RWPE2 (cell line): ENCODE results near the gene KASH5.
A peak's percentile ranks its signal among the peaks of the same experiment; 100 is the strongest.

Source experiments
- ATAC-seq: fragments of 200-7000 bp; cut with Tn5 transposase; 3 replicates; pipeline ENCODE4 v1.9.1; 2021; ENCODE audit warnings: low read depth
- DNase-seq: peaks from one replicate; pipeline ENCODE4 v3.0.0-alpha.2; 2020; ENCODE audit warnings: low spot score
- H3K27ac ChIP-seq: fragments of 450-650 bp; 2 replicates; pipeline ENCODE4 v1.5.1; 2017; ENCODE audit warnings: mild to moderate bottlenecking; ENCODE audit not compliant: poor library complexity, severe bottlenecking
- H3K27me3 ChIP-seq: fragments of 250-450 bp; sonication (Bioruptor Pico); 2 replicates; pipeline ENCODE4 v1.5.1; 2021; ENCODE audit warnings: mild to moderate bottlenecking, moderate library complexity; ENCODE audit not compliant: insufficient read depth, poor library complexity, severe bottlenecking
- H3K36me3 ChIP-seq: fragments of 250-450 bp; sonication (Bioruptor Pico); 2 replicates; pipeline ENCODE4 v1.5.1; 2020; ENCODE audit warnings: low read depth, mild to moderate bottlenecking, moderate library complexity
- H3K4me1 ChIP-seq: fragments of 250-450 bp; sonication (Bioruptor Pico); 2 replicates; pipeline ENCODE4 v1.5.1; 2021; ENCODE audit warnings: mild to moderate bottlenecking, moderate library complexity; ENCODE audit not compliant: insufficient read depth, poor library complexity, severe bottlenecking
- H3K4me3 ChIP-seq: fragments of 250-450 bp; sonication (Bioruptor Pico); 2 replicates; pipeline ENCODE4 v1.5.1; 2021; ENCODE audit warnings: mild to moderate bottlenecking, moderate library complexity; ENCODE audit not compliant: severe bottlenecking
- H3K9me3 ChIP-seq: fragments of 250-450 bp; sonication (Bioruptor Pico); 2 replicates; pipeline ENCODE4 v1.5.1; 2021; ENCODE audit warnings: mild to moderate bottlenecking, moderate library complexity; ENCODE audit not compliant: severe bottlenecking
- CTCF ChIP-seq: fragments of 450-650 bp; IDR thresholded peaks from one replicate; pipeline ENCODE4 v1.5.1; 2017; ENCODE audit warnings: mild to moderate bottlenecking, moderate library complexity; ENCODE audit not compliant: poor library complexity, severe bottlenecking

The KASH5 gene

DNA sequence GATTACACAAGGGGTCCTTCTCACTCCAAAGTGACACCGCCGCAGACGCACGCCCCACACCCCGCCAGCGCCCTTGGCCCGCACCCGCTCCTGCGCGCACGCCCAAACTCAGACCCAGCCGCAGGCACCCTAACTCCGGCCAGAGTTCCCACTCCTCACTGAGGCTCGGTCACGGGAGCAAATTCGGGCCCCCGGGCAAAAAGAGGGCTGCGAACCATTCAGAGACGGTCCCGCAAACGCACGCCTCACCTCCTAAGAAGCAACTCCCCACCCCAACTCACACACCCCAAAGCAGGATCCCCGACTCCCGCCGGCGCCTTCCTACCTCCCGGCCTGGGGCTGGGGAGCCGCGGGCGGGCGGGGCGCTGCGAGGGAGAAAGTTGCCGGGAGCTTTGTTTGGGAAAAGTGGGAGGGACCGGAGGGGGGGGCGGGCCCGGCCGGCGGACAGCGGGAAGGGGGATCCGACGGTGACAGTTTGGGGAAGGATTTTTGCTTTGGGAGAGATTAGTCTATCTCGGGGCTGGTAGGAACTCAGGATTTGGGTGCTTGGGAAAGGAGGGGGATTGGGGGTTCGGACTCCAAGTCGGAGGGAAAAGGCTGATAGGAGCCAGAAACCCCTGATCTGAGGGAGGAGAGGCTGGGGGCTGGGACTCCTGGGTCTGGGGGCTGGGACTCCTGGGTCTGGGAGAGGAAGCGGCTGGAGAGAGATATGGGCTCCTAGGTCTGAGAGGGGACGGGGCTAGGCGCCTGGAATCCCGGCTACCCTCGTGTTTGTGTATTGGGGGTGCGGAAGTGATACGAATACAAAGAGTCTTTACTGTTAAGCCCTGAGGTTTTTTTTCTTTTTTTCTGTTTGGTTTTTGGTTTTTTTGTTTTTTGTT, 25.8 kb upstream of the KASH5 start, which contains the start of gene TEAD2:
Gene TEAD2, minus strand, starts transcription at position 369 of the 881 bp plus-strand sequence. CDS start 2,341 bp downstream, outside the sequence.
- Histone ChIP-seq H3K36me3 (peaks cover 8% of the 10 kb centered on the region), H3K4me1 (no peaks in the 10 kb centered on the region), H3K27me3 (no peaks in the 10 kb centered on the region), H3K4me3 (peak within 1 kb of the TSS; percentile 48), H3K9me3 (no peaks in the 10 kb centered on the region), H3K27ac (peak within 1 kb of the TSS; percentile 38)
- ATAC-seq (peak; percentile 18; the same call in 2 of the 3 replicates), DNase-seq (no peak)
- no peak for TF ChIP-seq CTCF

GRCh38 chr19:49362929-49363267, 25.2 kb upstream of the KASH5 start:
- DNase-seq, result no peak

DNA sequence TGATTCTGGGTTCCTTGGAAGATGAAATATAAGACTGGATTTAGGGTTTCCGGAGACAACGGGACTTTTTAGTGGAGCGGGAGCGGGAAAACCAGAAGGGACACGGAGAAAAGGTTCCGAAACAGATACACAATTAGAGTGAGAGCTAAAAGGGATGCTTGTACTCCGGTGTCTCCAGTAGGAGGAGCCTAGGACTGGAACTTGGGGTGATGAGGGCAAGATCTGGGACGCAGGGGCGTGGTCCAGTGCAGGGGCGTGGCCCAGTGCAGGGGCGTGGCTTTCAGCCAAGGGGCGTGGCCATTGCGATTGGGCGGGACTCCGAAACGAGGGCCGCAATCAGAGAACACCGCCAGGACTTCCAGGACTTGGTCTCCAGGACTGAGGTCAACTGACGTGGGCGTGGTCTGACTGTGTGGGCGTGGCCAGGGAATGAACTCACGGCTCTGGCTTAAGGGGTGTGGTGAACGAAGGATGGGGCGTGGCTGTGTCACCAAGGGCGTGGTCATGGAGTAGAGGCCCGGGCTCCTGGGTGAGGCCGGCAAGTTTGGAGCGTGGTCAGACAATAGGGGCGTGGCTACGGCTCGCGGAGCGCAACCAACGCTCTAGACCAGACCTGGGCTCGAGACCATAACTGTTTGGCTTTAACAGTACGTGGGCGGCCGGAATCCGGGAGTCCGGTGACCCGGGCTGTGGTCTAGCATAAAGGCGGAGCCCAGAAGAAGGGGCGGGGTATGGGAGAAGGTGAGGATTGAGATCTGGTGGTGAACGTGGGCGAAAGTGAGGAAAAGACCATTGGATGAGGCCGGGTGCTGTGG, 24.6 kb upstream of the KASH5 start, which contains the start of gene DKKL1:
Gene DKKL1, plus strand, starts transcription at position 610 of the 815 bp plus-strand sequence. Its CDS starts 122 bp downstream, at position 732.
- DNase-seq (peak; percentile 98), ATAC-seq (peak; percentile 84)
- peak; percentile 24 for TF ChIP-seq CTCF
- no peaks in the 10 kb centered on the region for H3K4me1 ChIP-seq
- H3K9me3 ChIP-seq, result no peaks in the 10 kb centered on the region
- peaks cover 5% of the 10 kb centered on the region; the same call in 1 of the 2 replicates for H3K36me3 ChIP-seq
- peak within 1 kb of the TSS; percentile 48 for H3K4me3 ChIP-seq
- H3K27me3 ChIP-seq, result no peaks in the 10 kb centered on the region
- H3K27ac ChIP-seq, result peak within 1 kb of the TSS; percentile 38

More at GRCh38 chr19:49362929-49363267, 25.2 kb upstream of the KASH5 start:
- Histone ChIP-seq H3K27me3 (no peaks in the 10 kb centered on the region), H3K4me3 (peak overlapping the region; percentile 48), H3K9me3 (no peaks in the 10 kb centered on the region), H3K4me1 (no peaks in the 10 kb centered on the region), H3K27ac (peak overlapping the region; percentile 38), H3K36me3 (peaks cover 5% of the 10 kb centered on the region; the same call in 1 of the 2 replicates)
- ATAC-seq, result no peak
- TF ChIP-seq CTCF, result no peak

- no peak for TF ChIP-seq CTCF
- Histone ChIP-seq H3K27me3 (no peaks in the 10 kb centered on the region), H3K4me3 (peak overlapping the region; percentile 19), H3K9me3 (peaks cover 4% of the 10 kb centered on the region), H3K4me1 (no peaks in the 10 kb centered on the region), H3K27ac (peak overlapping the region; percentile 21), H3K36me3 (peaks cover under 1% of the 10 kb centered on the region; the same call in 1 of the 2 replicates)
- DNase-seq, result no peak
- ATAC-seq, result no peak
Observed at GRCh38 chr19:49364083-49364737, 23.8 kb upstream of the KASH5 start.
